WTC11 (cell line): ENCODE results near the gene DNPEP. TPM values are rescaled to one million over a fixed set of nuclear protein-coding genes. Genes with fewer than 3 reads are reported as not detected.

Source experiments
- ATAC-seq: fragments of 200-7000 bp; cut with Tn5 transposase; 2 replicates; pipeline ENCODE4 v1.10.0; 2021; ENCODE audit warnings: mild to moderate bottlenecking, moderate library complexity
- CTCF ChIA-PET: fragments of 300-600 bp; sonication (Branson Sonifier 250); formaldehyde crosslinking; loops from one replicate; lab custom pipeline; 2021; ENCODE audit warnings: antibody characterized with exemption; lab: Charles Lee
- POLR2A ChIA-PET: fragments of 350-600 bp; sonication (Branson Sonifier 250); formaldehyde crosslinking; loops from one replicate; lab custom pipeline; 2021; ENCODE audit warnings: antibody characterized with exemption; lab: Charles Lee
- DNase-seq: peaks from one replicate; pipeline ENCODE4 v3.0.0; 2021; ENCODE audit warnings: low spot score
- H3K27ac Mint-ChIP-seq: 2 replicates; pipeline ENCODE4 v1.8.0; 2021; ENCODE audit warnings: mixed read lengths
- H3K27me3 Mint-ChIP-seq: 2 replicates; pipeline ENCODE4 v1.8.0; 2021; ENCODE audit warnings: low read depth, mild to moderate bottlenecking, moderate library complexity, mixed read lengths
- H3K36me3 Mint-ChIP-seq: 2 replicates; pipeline ENCODE4 v1.8.0; 2021; ENCODE audit warnings: mixed read lengths
- H3K4me1 Mint-ChIP-seq: 2 replicates; pipeline ENCODE4 v1.8.0; 2022; ENCODE audit warnings: mixed read lengths
- H3K4me3 Mint-ChIP-seq: 2 replicates; pipeline ENCODE4 v1.8.0; 2021; ENCODE audit warnings: mild to moderate bottlenecking, moderate library complexity, mixed read lengths
- H3K9me3 Mint-ChIP-seq: 2 replicates; pipeline ENCODE4 v1.8.0; 2021; ENCODE audit warnings: mixed read lengths
- FOXK1 ChIP-seq: sonication (generic); formaldehyde crosslinking; IDR thresholded peaks from 2 replicates; pipeline ENCODE4 v1.8.0; 2022; ENCODE audit warnings: mild to moderate bottlenecking, moderate library complexity, missing genetic modification reagents
- FOXP1 ChIP-seq: sonication (generic); formaldehyde crosslinking; IDR thresholded peaks from 2 replicates; pipeline ENCODE4 v1.8.0; 2022; ENCODE audit warnings: missing genetic modification reagents, mild to moderate bottlenecking, moderate library complexity, borderline replicate concordance
- GRHL2 ChIP-seq: fragments of 250-450 bp; sonication (Bioruptor Pico); IDR thresholded peaks from 2 replicates; pipeline ENCODE4 v1.8.0; 2022; ENCODE audit warnings: mild to moderate bottlenecking, moderate library complexity; ENCODE audit not compliant: insufficient replicate concordance, severe bottlenecking
- IRF2 ChIP-seq: sonication (generic); formaldehyde crosslinking; IDR thresholded peaks from 2 replicates; pipeline ENCODE4 v1.8.0; 2022; ENCODE audit warnings: low read depth, missing genetic modification reagents, borderline replicate concordance
- JAZF1 ChIP-seq: fragments of 250-450 bp; sonication (Bioruptor Pico); IDR thresholded peaks from 2 replicates; pipeline ENCODE4 v1.9.0; 2021; ENCODE audit warnings: moderate library complexity, mild to moderate bottlenecking, inconsistent platforms
- KAT7 ChIP-seq: sonication (generic); formaldehyde crosslinking; IDR thresholded peaks from 2 replicates; pipeline ENCODE4 v1.8.1; 2023; ENCODE audit warnings: missing genetic modification reagents, mild to moderate bottlenecking, borderline replicate concordance
- NR2C2 ChIP-seq: sonication (generic); formaldehyde crosslinking; IDR thresholded peaks from 2 replicates; pipeline ENCODE4 v1.8.0; 2022; ENCODE audit warnings: mild to moderate bottlenecking, missing genetic modification reagents
- OVOL2 ChIP-seq: fragments of 250-450 bp; sonication (Bioruptor Pico); IDR thresholded peaks from 2 replicates; pipeline ENCODE4 v1.9.0; 2021; ENCODE audit warnings: mild to moderate bottlenecking, borderline replicate concordance
- RORB ChIP-seq: fragments of 250-450 bp; sonication (Bioruptor Pico); IDR thresholded peaks from 2 replicates; pipeline ENCODE4 v1.9.0; 2021; ENCODE audit warnings: mild to moderate bottlenecking
- TEAD4 ChIP-seq: sonication (generic); formaldehyde crosslinking; IDR thresholded peaks from 2 replicates; pipeline ENCODE4 v1.8.0; 2022; ENCODE audit warnings: mild to moderate bottlenecking, missing genetic modification reagents
- ZNF219 ChIP-seq: sonication (generic); formaldehyde crosslinking; IDR thresholded peaks from 2 replicates; pipeline ENCODE4 v1.8.0; 2023; ENCODE audit warnings: missing genetic modification reagents, mild to moderate bottlenecking, borderline replicate concordance
- ZNF396 ChIP-seq: fragments of 250-450 bp; sonication (Bioruptor Pico); IDR thresholded peaks from 2 replicates; pipeline ENCODE4 v1.8.0; 2021; ENCODE audit warnings: mild to moderate bottlenecking, moderate library complexity, borderline replicate concordance
- ZNF423 ChIP-seq: fragments of 250-450 bp; sonication (Bioruptor Pico); IDR thresholded peaks from 2 replicates; pipeline ENCODE4 v2.1.2; 2022; ENCODE audit warnings: mild to moderate bottlenecking, moderate library complexity
- ZSCAN18 ChIP-seq: fragments of 250-450 bp; sonication (Bioruptor Pico); IDR thresholded peaks from 2 replicates; pipeline ENCODE4 v2.1.2; 2022; ENCODE audit warnings: mild to moderate bottlenecking, moderate library complexity
- total RNA-seq: library from RNA; stranded (reverse); gene quantifications from 3 replicates; pipeline ENCODE4 v1.2.3, GENCODE V29; 2021
- TF ChIP-seq, protein P1 (sequence below): fragments of 250-450 bp; sonication (Bioruptor Pico); IDR thresholded peaks from 2 replicates; pipeline ENCODE4 v1.9.0; 2021; ENCODE audit warnings: mild to moderate bottlenecking
- TF ChIP-seq, protein P2 (sequence below): sonication (generic); formaldehyde crosslinking; IDR thresholded peaks from 2 replicates; pipeline ENCODE4 v1.8.0; 2022; ENCODE audit warnings: mild to moderate bottlenecking, missing genetic modification reagents

Gene DNPEP
- total RNA-seq, 1 experiment from 2014 or later = 67.6 TPM

GRCh38 chr2:219362524-219363164 is 25.1 kb downstream of the DNPEP start:
- peaks cover 41% of the 10 kb centered on the region for H3K27me3 Mint-ChIP-seq
- peaks cover 2% of the 10 kb centered on the region; the same call in 1 of the 2 replicates for H3K4me1 Mint-ChIP-seq
- ChIA-PET CTCF (interaction anchor here (1.8 kb wide), 1 partner anchor 68 kb away, joined by 4 read pairs; no protein-coding TSS in a partner anchor), POLR2A (no interaction called here)
- TF ChIP-seq ZNF219 (CRISPR knock-in tag) = no peak
- TF ChIP-seq FOXK1 (CRISPR knock-in tag) = no peak
- no peak for TF ChIP-seq ZNF396
- no peak for TF ChIP-seq JAZF1 (CRISPR knock-in tag)
- TF ChIP-seq FOXP1 (CRISPR knock-in tag) = no peak
- no peak for TF ChIP-seq ZNF423
- TF ChIP-seq ZSCAN18 (CRISPR knock-in tag) = no peak
- no peak for TF ChIP-seq IRF2 (CRISPR knock-in tag)
- TF ChIP-seq RORB (CRISPR knock-in tag) = no peak
- TF ChIP-seq KAT7 (CRISPR knock-in tag) = no peak
- TF ChIP-seq TEAD4 (CRISPR knock-in tag) = no peak
- TF ChIP-seq OVOL2 = no peak
- TF ChIP-seq, protein P1, sequence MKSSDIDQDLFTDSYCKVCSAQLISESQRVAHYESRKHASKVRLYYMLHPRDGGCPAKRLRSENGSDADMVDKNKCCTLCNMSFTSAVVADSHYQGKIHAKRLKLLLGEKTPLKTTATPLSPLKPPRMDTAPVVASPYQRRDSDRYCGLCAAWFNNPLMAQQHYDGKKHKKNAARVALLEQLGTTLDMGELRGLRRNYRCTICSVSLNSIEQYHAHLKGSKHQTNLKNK (CRISPR knock-in tag) = no peak
- no peak overlapping the region for H3K4me3 Mint-ChIP-seq
- H3K9me3 Mint-ChIP-seq = no peaks in the 10 kb centered on the region
- DNase-seq (no peak), ATAC-seq (no peak)
- no peak overlapping the region for H3K27ac Mint-ChIP-seq
- H3K36me3 Mint-ChIP-seq = no peaks in the 10 kb centered on the region

- H3K9me3 Mint-ChIP-seq = no peaks in the 10 kb centered on the region
Measured at GRCh38 chr2:219362072-219362471, 25.6 kb downstream of the DNPEP start.

More at GRCh38 chr2:219362072-219362471, 25.6 kb downstream of the DNPEP start:
- Mint-ChIP-seq H3K4me3 (no peak overlapping the region), H3K36me3 (no peaks in the 10 kb centered on the region), H3K27me3 (peaks cover 46% of the 10 kb centered on the region)
- no peak for DNase-seq
- TF ChIP-seq NR2C2 (CRISPR knock-in tag) = no peak
- TF ChIP-seq GRHL2 (CRISPR knock-in tag) = no peak
- TF ChIP-seq, protein P1 (CRISPR knock-in tag) = no peak
- TF ChIP-seq, protein P2, sequence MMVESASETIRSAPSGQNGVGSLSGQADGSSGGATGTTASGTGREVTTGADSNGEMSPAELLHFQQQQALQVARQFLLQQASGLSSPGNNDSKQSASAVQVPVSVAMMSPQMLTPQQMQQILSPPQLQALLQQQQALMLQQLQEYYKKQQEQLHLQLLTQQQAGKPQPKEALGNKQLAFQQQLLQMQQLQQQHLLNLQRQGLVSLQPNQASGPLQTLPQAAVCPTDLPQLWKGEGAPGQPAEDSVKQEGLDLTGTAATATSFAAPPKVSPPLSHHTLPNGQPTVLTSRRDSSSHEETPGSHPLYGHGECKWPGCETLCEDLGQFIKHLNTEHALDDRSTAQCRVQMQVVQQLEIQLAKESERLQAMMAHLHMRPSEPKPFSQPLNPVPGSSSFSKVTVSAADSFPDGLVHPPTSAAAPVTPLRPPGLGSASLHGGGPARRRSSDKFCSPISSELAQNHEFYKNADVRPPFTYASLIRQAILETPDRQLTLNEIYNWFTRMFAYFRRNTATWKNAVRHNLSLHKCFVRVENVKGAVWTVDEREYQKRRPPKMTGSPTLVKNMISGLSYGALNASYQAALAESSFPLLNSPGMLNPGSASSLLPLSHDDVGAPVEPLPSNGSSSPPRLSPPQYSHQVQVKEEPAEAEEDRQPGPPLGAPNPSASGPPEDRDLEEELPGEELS (CRISPR knock-in tag) = no peak
- TF ChIP-seq, all 79 proteins: peak for 0
- ChIA-PET POLR2A (no interaction called here), CTCF (interaction anchor here (0.7 to 1.8 kb wide), 3 partner anchors 19 to 346 kb away, joined by 3 to 4 read pairs (median 3); no protein-coding TSS in a partner anchor)
- no peak for ATAC-seq
- H3K27ac Mint-ChIP-seq = no peak overlapping the region
- peaks cover 2% of the 10 kb centered on the region; the same call in 1 of the 2 replicates for H3K4me1 Mint-ChIP-seq
